Bronchial epithelial cell (primary cell): ENCODE results near the gene NAIF1. TPM values are rescaled to one million over a fixed set of nuclear protein-coding genes. Genes with fewer than 3 reads are reported as not detected.
A peak's percentile ranks its signal among the peaks of the same experiment; 100 is the strongest.

ENCODE experiments used
- DNase-seq: peaks from one replicate; pipeline ENCODE4 v3.0.0-alpha.2; 2010; ENCODE audit warnings: low read depth
- FAIRE-seq: peaks from 2 replicates; lab custom pipeline; 2011; peaks lifted over from hg19 to GRCh38; lab: Jason Lieb, UNC
- H3K27me3 ChIP-seq: 2 replicates; pipeline ENCODE4 v1.5.1; 2011; ENCODE audit warnings: low read length; ENCODE audit not compliant: control insufficient read depth, insufficient read depth
- H3K36me3 ChIP-seq: 2 replicates; pipeline ENCODE4 v1.5.1; 2011; ENCODE audit warnings: low read length; ENCODE audit not compliant: control insufficient read depth, insufficient read depth
- H3K4me3 ChIP-seq: 2 replicates; pipeline ENCODE4 v1.5.1; 2011; ENCODE audit warnings: mild to moderate bottlenecking, low read depth, low read length, control low read depth
- total RNA-seq: library from RNA; depleted of rRNA; stranded (reverse); fragments of >200 nt; gene quantifications from 2 replicates; pipeline ENCODE4 v1.2.1, GENCODE V29; 2014
- TF ChIP-seq, protein P1 (sequence below): IDR thresholded peaks from 2 replicates; pipeline ENCODE4 v1.5.1; 2011; ENCODE audit warnings: mild to moderate bottlenecking, moderate library complexity, low read length, control low read depth, inconsistent platforms; ENCODE audit not compliant: insufficient read depth, severe bottlenecking

Gene NAIF1
- total RNA-seq, 1 donor from 2014 or later: 10.3 TPM

DNA sequence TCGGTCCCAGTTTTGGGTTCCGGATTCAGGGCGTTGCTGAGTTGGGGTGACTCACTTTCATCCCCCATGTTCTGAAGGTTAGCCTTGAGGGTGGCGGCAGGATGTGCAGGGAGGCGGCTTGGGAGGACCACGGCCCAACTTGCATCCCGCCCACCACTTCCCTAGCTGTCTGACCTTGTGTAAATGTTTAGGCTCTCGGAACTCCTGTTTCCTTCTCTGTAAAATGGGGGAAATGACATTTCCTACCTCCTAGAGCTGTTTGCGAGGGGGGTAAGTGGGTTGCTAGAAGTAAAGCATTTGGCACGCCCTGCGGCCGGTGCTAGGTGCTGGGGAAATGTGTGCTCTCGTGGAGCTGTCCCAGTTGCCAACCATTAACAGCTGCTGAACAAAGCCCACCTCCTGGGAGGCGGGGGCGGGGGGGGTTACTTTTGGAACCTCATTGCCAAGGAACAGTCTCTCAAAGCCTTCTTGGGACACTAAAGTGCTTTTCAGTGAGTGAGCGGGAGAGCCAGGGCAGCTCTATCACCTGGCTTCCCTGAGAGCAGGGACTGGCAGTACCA, 32.9 kb upstream of the NAIF1 start:
- Histone ChIP-seq H3K36me3 (peaks cover 27% of the 10 kb centered on the region), H3K4me3 (no peak overlapping the region), H3K27me3 (no peaks in the 10 kb centered on the region)
- TF ChIP-seq, protein P1, sequence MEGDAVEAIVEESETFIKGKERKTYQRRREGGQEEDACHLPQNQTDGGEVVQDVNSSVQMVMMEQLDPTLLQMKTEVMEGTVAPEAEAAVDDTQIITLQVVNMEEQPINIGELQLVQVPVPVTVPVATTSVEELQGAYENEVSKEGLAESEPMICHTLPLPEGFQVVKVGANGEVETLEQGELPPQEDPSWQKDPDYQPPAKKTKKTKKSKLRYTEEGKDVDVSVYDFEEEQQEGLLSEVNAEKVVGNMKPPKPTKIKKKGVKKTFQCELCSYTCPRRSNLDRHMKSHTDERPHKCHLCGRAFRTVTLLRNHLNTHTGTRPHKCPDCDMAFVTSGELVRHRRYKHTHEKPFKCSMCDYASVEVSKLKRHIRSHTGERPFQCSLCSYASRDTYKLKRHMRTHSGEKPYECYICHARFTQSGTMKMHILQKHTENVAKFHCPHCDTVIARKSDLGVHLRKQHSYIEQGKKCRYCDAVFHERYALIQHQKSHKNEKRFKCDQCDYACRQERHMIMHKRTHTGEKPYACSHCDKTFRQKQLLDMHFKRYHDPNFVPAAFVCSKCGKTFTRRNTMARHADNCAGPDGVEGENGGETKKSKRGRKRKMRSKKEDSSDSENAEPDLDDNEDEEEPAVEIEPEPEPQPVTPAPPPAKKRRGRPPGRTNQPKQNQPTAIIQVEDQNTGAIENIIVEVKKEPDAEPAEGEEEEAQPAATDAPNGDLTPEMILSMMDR: no peak
- FAIRE-seq (no peak), DNase-seq (no peak)

DNA sequence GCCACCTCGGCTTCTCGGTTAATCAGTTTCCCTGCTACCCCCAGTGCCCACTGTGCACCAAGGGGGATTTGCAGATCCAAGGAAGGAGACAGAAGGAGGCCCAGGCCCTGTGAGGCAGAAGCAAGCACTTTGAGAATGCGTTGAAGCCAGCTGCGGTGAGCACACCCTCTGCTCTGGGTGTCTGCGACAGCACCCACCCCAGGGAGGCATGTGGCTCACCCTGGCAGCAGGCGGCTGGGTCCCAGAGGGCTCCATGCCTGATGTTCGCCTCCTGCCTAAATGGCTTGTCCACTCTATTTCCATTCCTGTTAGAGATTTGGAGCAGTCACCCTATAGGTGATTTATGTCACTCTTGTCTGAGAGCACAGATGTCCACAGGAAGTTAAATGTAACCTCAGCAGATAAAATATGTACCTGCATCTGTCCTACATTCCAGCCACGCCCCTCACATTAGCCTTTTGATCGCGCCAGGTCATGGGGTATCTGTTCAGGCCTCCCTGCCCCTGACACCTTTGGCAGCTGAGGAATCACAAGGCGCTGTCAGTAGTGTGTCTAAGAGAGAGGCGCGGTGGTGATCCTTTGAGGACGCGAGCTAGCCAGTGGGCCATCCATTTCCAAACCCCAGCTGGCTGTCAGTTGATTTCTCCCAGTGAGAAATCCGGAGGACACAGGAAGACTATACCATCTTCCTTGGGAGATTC, 32.3 kb upstream of the NAIF1 start:
- DNase-seq: no peak
- FAIRE-seq: no peak
- H3K27me3 ChIP-seq: no peaks in the 10 kb centered on the region
- TF ChIP-seq, protein P1: no peak
- H3K4me3 ChIP-seq: peak overlapping the region; percentile 64
- peaks cover 27% of the 10 kb centered on the region for H3K36me3 ChIP-seq

DNA sequence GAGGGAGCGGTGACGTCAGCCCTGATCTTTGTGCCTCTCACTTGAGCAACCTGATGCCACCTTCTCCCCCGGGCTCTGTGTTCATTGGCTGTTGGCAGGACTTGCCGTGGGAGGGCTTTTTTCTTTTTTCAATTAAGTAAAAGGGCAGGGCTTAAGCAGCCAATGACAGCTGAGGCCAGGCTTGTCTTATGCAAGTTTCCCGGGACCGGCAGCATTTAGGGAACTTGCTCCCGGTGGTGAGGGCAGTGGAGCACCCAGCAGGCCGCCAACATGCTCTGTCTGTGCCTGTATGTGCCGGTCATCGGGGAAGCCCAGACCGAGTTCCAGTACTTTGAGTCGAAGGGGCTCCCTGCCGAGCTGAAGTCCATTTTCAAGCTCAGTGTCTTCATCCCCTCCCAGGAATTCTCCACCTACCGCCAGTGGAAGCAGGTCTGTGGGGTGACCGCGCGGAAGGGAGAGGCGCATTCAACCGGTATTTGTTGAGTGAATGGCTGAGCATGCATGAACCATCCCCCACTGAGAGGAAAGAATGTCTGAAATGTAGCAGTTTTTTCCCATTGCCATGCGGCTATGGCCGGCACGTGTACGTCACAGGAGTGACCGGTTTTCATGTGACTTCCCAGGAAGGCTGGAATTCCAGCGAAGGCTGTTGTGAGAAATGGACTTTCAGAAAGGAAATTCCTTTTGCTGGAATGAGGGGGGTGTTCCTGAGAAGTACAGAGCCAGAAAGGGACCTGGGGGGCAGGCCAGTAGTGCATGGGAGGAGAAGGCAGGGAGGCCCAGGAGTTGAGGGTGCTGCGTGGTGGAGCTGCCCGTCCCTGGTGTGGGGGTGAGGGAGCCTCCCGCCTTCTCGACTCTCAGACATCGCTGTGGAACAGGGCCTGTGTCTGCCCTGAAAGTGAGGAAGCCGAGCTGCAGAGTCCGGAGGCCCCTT, 31.4 kb upstream of the NAIF1 start:
- DNase-seq (peak; percentile 98), FAIRE-seq (no peak)
- H3K4me3 ChIP-seq: peak overlapping the region; percentile 64
- peaks cover 24% of the 10 kb centered on the region for H3K36me3 ChIP-seq
- no peaks in the 10 kb centered on the region for H3K27me3 ChIP-seq
- TF ChIP-seq, protein P1: no peak

DNA sequence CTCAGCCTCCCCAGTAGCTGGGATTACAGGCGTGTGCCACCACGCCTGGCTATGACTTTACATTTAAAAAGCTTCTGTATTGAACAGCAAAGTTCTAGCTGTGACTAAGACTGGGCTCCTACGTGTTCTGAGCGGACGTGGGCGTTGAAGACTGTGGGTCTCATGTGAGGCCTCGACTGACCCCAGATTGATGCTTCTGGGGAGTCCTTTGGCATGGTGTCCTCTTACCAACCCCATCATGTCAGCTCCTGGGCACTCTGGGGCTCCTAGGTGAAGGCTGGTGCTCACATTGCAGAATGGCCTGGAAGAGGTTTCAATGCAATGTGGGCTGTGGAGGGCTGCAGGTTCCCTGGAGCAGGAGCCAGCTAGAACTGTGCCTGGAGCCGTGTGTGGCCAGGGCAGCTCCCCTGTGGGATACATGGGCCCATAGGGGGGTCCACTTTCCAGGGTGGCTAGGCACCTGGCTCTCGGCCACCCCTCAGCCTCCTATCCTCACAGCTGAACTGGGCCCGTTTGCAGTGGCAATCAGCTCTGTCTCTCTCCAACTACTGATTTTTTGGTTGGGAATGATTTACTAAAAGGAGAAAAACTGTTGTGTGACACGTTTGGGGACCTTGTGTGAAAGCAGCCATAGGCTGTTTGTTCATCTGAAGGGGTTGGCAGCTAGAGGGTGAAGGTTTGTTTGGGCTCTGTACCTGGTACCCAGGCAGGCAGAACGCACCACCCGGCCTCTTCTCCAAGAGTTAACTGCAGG, 30.6 kb upstream of the NAIF1 start:
- TF ChIP-seq, protein P1: no peak
- no peak for DNase-seq
- Histone ChIP-seq H3K4me3 (no peak overlapping the region), H3K27me3 (no peaks in the 10 kb centered on the region), H3K36me3 (peaks cover 17% of the 10 kb centered on the region)
- FAIRE-seq: no peak
